Measurements from ENCODE around the gene NFKB2.
A peak's percentile ranks its signal among the peaks of the same experiment; 100 is the strongest.

The NFKB2 gene

GRCh38 chr10:102409604-102410428, 14.3 kb downstream of the NFKB2 start:
- no peak for DNase-seq

- peak; percentile 44 for DNase-seq
Observed at GRCh38 chr10:102410429-102411073, 15.0 kb downstream of the NFKB2 start.

DNA sequence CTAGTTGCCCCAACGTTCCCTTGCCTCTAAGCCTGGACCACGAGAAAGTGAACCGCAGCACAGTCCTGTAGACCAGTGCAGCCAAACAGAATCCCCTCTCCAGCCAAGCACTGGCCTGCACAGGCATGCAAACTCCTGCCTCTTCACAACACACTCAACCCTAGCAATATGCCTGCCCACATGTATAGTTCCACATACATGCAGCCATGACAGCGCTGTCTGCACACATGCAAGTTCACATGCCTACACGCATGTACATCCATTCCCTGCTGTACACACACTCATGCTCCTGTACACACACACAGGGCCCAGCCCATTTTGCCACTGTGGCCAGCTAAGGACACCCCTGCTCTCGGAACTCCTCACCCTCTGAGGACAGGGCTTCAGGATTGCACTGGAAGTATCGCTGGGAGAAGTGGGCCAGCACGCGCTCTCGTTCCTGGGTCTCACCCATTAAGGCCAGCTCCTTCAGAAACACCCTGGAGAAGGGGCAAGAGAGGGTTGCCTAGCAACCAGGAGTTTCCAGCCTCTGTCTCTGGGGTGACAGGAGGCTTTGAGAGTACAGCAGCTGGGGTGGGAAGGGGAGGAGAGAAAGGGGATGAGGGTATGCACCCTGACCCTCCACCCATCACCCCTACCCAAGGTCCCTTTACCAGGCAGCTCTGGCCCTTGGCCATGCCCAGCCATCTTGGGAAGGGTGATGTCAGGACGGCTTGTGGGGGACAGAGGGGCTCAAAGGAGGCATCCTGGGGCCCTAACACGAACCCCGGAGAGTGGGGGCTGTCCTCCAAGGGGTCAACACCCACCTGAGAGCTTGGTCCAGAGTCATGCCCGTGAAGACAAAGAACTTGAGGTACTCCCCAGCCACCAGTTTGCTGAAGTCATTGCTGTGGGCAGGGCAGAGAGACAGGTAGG, 16.1 kb downstream of the NFKB2 start:
- no peak for DNase-seq

- no peak for DNase-seq
Observed at GRCh38 chr10:102412293-102412692, 16.8 kb downstream of the NFKB2 start.

GRCh38 chr10:102413053-102413705, 17.7 kb downstream of the NFKB2 start:
- DNase-seq, result no peak

- no peak for DNase-seq
Observed at GRCh38 chr10:102413806-102414561, 18.5 kb downstream of the NFKB2 start.

- DNase-seq, result no peak
Observed at GRCh38 chr10:102414749-102415148, 19.2 kb downstream of the NFKB2 start.

GRCh38 chr10:102416283-102416682, 20.8 kb downstream of the NFKB2 start:
- no peak for DNase-seq

- DNase-seq, result no peak
Observed at GRCh38 chr10:102416695-102417094, 21.2 kb downstream of the NFKB2 start.

- no peak for DNase-seq
Observed at GRCh38 chr10:102418622-102419268, 23.2 kb downstream of the NFKB2 start, which contains the start of gene PSD. TSS of gene PSD (minus strand) at chr10:102418785. CDS start at chr10:102417038, 1,747 bp downstream.

GRCh38 chr10:102419269-102420180, 24.0 kb downstream of the NFKB2 start:
- DNase-seq, result peak; percentile 23

- DNase-seq, result no peak
Observed at GRCh38 chr10:102420181-102420713, 24.7 kb downstream of the NFKB2 start.

DNA sequence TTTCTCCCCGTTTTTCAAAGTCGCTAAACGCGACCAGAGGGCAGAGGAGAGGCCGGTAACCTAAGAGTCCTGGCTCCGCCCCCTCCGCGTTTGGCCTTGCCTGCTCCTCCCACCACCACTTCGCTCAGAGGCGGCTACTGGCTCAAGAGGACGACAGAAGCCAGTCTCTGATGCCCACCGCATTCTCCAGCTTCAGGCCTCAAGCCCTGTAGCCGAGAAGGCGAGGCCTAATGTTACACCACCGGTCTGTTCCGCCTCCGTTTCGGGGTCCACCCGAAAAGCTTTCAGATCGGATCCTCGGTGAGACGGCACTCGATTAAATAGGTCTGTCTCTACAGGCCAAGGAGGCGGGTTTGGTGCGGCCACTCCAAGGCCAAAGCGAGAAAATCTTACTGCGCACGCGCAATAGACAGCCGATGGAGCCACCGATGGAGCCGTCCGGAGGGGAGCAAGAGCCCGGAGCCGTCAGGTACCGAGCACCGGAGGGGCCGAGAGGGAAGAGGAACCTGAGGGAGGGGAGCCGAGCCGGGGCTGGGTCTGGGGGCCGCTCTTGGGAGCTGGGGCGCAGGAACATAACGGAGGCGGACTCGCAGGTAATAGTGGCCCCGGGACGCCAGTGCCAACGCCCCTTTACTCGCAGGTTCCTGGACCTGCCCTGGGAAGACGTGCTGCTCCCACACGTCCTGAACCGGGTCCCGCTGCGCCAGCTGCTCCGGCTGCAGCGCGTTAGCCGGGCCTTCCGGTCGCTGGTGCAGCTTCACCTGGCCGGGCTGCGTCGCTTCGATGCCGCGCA, 25.4 kb downstream of the NFKB2 start, which contains the start of gene FBXL15:
Gene FBXL15, plus strand, starts transcription at position 123 of the 793 bp plus-strand sequence. Its CDS starts 294 bp downstream, at position 417.
- peak; percentile 96 for DNase-seq

DNA sequence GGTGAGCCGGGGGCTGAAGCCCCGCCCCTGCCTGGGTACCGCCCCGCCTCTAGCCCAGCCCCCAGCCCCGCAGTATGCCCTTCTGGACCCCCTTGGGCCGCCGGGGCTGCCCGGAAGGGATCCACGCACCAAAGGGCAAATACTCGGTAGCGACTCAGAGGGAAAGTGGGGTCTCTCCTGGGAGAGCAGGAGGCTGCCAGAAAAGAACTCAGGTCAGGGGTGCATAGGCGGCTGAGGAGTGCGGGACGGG, 25.9 kb downstream of the NFKB2 start:
- DNase-seq, result no peak

DNA sequence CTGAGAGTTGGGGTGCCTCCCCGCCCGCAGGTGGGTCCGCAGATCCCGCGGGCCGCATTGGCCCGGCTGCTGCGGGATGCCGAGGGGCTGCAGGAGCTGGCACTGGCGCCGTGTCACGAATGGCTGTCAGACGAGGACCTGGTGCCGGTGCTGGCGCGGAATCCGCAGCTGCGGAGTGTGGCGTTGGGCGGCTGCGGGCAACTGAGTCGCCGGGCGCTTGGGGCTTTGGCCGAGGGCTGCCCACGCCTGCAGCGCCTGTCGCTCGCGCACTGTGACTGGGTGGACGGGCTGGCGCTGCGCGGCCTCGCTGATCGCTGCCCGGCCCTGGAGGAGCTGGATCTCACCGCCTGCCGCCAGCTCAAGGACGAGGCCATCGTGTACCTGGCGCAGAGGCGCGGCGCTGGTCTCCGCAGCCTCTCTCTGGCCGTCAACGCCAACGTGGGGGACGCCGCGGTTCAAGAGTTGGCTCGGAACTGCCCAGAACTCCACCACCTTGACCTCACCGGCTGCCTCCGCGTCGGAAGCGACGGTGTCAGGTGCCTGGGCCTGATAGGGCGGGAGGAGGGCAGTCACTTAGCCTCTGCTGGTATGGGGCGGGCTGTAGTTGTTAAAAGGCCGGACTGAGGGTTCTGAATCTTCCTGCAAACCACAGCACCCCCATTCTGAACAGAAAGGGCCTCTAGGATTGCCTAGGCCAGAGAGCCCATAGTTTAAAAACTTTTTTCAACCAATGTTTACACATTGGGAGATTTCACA, 26.4 kb downstream of the NFKB2 start:
- no peak for DNase-seq

DNA sequence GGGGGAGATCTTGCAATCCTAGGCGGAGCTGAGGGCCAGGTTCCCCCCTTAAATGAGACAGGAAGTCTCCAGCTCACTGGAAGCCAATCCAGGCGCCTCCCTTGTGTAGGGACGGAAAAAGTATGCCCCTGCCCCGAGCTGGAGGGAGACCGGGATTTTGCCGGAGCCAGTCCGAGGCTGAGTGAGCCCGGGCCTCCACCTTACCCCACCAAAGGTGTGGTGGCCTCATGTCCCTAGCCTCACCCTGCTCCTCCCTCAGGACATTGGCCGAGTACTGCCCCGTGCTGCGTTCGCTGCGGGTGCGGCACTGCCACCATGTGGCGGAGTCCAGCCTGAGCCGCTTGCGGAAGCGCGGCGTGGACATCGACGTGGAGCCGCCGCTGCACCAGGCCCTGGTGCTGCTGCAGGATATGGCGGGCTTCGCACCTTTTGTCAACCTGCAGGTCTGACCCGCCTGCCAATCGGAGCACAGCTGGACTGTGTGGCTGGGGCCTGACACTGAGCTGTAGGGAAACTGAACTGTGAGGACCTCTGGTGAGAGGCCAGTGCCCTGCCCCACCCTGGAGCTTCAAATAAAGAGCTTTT, 27.1 kb downstream of the NFKB2 start:
- DNase-seq, result peak; percentile 53

GRCh38 chr10:102423372-102423968, 28.0 kb downstream of the NFKB2 start:
- DNase-seq, result no peak

GRCh38 chr10:102424145-102424544, 28.6 kb downstream of the NFKB2 start:
- DNase-seq, result no peak

Data from fibroblast of upper back skin (primary cell).